ENCODE data around the gene EML2.

GRCh38 chr19:45599286-45599685 is 39.9 kb downstream of the EML2 start:
- TF ChIP-seq, protein P1, sequence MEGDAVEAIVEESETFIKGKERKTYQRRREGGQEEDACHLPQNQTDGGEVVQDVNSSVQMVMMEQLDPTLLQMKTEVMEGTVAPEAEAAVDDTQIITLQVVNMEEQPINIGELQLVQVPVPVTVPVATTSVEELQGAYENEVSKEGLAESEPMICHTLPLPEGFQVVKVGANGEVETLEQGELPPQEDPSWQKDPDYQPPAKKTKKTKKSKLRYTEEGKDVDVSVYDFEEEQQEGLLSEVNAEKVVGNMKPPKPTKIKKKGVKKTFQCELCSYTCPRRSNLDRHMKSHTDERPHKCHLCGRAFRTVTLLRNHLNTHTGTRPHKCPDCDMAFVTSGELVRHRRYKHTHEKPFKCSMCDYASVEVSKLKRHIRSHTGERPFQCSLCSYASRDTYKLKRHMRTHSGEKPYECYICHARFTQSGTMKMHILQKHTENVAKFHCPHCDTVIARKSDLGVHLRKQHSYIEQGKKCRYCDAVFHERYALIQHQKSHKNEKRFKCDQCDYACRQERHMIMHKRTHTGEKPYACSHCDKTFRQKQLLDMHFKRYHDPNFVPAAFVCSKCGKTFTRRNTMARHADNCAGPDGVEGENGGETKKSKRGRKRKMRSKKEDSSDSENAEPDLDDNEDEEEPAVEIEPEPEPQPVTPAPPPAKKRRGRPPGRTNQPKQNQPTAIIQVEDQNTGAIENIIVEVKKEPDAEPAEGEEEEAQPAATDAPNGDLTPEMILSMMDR (IDR thresholded peaks at IDR 0.05): no peak
- TF ChIP-seq POLR2A (IDR thresholded peaks at IDR 0.05): no peak
